NCI-H2196 treated with DMSO at 0.1 percent for 48 hours (cell line): ENCODE measurements around the gene LMCD1.
"Not testable (repeated sequence)": the region's sequence is repeated elsewhere in the genome, so short reads cannot be mapped to it uniquely, and the experiment has no call there.

Experiments
- DNase-seq: peaks from one replicate; lab custom pipeline; 2025; ENCODE audit not compliant: unreplicated experiment; lab: John Stamatoyannopoulos, UW

The LMCD1 gene

DNA sequence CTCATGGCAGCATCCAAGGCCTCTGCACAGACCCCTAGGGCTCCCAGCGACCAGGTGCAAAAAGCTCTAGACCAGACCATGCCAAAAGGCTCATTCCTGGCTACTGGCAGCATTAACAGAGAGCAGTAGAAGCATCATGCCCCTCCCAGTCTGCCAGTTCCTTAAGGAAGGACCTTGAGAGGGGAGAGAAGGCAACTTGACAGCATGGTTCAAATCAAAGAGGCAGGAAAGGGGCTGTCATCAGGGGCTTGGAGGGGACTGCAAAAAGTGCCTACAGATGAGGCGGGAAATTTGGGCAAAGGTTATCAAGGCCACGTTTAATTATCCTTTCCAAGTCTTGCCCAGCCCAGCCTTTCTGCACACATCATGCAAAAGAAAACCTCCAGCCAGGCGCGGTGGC, 78.3 kb downstream of the LMCD1 start:
- no peak for DNase-seq

DNA sequence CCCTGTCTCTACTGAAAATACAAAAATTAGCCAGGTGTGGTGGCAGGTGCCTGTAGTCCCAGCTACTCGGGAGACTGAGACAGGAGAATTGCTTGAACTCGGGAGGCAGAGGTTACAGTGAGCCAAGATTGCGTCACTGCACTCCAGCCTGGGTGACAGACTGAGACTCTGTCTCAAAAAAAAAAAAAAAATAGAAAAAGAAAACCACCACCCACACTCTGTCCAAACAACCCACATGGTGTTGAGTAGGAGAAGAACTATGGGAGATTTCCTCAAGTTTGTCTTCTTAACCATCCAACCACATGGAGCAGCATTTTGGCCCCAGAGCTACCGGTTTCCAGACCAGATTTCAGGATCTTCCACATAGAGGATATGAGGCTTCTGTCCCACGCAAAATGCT, 78.8 kb downstream of the LMCD1 start:
- not testable (repeated sequence) for DNase-seq

DNA sequence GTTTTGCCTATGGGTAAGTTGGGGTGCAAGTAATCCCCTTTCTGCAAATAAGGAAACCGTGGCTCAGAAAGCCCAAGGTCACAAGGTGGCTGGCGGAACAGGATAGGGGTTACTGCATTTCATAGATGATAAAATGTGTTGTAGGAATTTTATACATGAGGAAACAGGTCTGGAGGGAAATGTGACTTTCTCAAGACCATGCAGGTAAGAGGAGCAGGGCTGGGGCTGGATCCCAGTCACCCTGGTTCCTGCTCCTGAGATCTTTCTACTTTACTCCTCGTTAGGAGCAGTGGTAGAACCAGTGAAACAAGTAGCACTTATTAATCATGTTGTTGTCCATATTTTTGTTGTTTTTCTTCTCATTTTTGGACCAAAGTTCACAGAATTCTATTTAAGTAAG, 79.8 kb downstream of the LMCD1 start:
- no peak for DNase-seq

DNA sequence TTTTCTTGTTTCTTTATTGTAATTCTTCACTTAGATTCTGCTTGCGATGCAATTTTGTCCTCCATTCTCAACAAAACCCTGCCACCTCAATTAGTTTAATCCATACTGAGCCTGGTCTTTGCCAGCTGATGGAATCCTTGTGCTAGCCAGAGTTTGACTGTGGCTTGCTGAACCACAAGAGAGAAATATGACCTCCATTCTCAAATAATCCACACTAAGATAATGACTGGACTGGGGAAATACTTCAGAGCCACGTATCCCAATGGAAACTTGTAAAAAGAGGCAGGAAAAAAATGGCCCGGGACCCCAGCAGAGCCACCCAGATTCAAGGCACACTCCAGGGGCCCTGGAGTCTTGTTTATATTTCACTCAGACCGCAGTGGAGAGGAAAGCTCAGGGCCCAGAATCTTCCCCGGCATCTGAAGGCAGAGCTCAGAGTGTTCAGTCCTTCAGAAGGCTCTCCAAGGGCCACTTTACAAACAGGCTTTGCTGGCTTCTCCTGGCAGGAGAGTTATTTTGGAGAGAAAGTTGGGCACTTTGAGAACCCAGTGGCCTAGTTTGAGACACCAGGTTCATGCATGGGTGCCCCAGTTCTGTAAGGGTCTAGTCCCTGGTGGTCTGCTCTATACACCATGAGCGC, 80.3 kb downstream of the LMCD1 start:
- no peak for DNase-seq

DNA sequence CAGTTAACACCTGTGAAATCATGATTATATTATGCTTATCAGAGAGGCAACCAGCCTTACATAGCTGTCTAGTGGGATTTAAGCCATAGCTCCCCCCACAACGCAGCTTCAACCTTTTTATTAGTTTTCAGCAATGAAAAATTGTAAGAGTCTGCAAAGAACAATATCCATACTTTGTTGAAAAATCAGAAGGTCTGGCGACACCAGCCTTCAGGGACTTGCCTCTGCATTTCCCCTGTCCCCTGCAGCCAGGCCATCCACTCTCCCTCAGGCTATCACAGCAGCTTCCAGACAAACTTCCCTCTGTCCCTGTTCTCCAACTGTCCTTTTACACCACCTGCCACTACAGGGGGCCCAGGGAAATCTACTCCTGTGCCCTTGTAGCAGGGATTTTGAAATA, 83.0 kb downstream of the LMCD1 start:
- DNase-seq: no peak

DNA sequence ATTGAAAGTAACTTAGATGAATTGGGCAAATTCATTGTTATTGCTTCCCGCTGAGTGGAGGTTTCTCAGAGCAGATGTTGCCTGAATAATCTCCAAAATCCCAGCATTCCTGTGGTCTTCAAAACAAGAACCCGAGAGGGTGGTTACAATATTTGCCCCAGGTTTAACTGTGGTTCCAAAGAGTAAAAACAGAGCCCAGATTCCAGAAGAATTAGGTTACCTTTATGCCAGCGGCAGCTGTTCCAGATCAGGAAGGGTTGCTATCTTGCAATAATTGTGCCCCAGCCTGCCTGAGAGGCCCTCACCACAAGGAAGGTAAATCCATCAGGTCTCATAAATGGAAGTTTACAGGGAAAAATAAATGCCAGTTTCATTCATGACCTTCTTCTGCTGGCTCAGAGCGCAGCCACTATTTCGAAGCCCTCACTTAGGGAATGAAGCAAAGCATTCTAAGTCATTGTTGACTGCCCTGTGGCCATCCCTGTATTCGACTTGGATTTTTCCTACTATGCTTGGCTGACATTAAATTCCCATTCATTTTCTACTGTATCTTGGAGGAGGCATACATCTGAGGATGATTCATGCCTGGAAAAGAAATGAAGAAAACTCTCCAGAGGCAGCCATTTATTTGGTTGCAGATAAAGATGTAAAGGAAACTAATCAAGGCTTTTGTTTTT, 88.4 kb downstream of the LMCD1 start:
- no peak for DNase-seq

DNA sequence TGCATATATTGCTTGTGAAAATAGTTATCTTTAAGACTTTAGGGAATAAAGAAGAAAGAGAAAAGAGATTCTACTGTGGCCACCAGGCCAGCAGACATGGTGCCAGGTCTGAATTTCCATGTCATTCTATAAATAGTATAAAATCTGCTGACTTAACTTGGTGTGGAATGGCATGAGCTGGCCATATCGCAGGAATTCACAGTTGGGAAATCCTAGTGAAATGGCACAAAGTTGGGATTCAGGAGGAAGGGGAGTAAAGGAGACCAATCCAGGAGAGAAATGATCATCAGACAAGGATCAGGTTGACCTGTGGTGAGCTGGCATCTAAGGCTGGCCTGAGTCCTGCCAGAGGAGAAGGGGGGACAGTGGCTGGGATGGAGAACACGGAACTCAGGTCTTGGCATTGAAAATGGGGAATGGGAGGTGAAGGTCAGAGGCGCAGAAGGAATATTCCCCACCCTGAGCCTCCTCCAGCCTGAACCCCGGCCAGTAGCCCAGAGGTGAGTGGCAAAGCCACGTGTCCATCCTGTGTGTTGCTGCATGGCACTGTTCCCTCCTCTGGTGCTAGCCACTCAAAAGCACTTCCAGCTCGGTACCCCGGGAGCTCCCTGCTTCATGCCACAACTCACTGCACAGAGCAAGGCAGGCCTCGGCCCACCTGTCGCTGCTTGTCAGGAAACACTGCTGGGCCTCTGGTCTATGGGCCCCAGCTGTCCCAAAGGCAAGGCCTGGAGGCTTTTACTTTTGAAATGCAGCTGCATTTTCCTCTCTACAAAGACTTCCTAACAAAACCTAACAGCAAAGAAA, 91.6 kb downstream of the LMCD1 start:
- no peak for DNase-seq

DNA sequence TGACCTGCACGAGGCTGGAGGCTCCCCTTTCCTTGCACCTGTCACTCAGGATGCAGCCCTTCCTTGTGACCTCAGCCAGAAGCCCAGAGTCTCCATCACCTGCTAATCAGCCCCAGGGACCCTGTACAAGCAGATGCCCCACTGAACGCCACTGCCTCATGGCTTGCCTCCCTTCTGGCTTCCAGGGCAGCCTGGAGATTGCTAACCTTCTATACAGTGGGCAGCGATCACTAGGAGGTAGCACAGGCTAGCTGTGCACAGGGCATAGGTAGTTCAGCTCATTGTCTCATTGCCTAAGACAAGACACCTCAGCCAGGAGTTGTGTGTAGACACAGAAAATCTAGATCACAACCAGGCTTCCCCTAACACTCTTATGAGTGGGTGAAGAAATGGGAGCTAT, 93.6 kb downstream of the LMCD1 start:
- DNase-seq: no peak

DNA sequence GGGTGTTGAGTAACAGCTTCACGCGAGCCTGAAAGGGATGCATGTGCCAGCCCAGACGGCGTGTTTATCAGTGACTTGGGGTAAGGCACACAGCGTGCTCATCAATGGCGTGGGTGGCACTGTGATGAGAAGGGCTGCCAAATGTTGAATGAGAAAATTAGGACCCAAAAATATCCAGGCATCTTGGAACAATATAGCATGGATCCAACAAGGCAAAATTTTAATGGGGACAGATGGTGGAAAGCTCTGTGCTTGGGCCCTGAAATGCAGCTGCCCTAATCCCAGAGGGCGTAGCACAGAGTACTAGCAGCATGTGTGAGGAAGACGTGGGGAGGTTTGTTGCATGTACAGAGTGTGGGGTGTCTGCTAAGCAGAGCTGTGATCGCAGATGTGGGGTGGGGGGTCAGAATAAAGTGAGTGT, 94.1 kb downstream of the LMCD1 start:
- DNase-seq: no peak

DNA sequence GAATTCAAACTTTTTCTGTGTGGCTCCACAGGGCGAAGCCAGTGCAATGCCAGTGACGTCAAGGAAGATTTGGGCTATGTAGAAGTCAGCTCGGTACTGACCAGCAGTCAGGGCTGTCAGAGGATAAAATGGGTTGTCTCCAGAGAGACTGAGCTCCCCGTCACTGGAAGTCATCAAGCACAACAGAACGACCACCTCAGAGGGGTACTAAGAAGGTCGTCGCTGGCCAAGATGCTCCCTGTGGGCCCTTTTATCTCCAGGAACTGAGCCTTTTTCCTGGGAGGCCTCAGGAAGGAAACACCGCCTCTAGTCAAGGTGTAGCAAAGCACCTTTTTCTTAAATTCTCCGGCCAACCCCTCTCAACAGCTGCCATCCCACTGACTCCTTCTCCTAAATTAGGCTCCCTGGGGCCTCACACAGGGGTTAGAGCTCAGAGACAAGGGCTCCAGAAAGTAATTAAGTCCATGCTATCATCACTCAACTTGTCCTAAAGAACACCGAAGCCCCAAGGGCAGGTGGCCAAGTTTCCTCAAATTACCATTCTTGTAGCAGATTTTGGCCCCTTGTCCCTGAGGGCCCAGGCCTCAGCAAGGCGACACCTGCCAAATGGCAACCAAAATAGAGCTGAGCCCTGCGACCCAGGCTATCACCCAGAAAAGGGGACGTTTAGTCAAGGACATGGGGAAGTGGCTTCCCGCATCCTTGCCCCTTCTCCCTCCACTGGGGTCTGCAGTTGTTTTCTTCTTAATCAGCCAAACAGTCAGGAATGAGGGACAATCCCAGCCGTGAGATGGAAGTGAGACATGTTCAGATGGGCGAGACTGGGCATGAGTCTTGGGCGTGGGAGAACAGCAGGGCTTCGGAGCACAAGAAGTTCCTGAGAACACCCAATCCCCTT, 94.9 kb downstream of the LMCD1 start:
- no peak for DNase-seq

DNA sequence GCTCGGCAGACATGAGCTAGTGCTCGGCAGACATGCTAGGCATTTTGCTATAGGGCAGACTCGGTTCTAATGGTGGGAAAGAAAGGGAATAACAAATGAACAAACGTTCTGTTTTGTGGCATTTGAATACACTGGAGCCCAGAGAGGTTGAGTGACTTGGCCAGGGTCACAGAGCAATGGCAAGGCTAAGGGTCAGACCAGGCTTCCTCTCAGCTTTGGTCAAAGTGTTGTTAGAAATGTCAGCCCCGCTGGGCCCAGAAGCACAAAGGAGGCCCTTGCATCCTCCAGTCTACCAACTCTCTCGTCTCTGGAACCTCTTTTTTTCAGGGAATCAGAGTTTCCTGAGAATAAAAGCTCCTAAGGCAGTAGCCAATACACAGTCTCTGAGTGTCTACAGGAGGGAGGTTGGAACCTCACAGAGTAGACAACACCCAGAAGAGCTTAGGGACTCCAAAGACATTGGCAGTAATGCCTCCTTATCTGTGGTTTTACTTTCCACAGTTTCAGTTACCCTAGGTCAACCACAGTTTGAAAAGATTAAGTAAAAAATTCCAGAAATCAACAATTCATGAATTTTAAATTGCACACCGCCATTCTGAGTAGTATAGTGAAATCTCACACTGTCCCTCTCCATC, 95.7 kb downstream of the LMCD1 start:
- DNase-seq: no peak

DNA sequence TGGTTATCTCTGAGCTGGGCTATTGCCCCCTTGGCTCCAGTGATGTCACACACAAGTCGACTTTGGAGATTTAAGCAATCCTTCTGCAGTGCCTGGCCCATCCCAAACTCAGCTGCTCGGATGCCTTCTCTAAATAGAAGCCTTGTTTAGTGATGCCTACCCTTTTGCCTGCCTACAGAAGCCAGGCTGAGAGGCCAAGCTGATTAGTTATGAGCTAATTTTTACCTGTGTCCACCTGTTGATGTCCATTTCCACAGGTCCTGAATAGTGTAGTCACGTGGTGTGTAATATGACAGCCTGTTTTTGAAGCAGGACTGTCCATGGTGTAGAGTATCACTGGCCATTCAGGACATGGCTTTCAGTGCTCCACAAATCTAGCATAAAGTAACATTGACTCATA, 97.5 kb downstream of the LMCD1 start:
- DNase-seq: no peak

DNA sequence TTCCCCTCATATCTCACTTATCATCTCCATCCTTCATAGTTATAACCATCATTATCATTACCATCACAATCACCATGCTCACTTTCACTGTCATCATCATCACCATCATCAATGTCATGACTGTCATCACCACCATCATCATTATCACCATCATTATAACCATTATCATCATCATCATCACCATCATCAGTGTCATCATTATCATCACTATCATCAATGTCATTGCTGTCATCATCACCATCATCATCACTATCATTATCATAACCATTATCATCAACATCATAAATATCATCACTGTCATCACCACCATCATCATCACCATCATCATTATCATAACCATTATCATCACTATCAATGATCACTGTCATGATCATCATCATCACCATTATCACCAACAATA, 98.8 kb downstream of the LMCD1 start:
- no peak for DNase-seq

DNA sequence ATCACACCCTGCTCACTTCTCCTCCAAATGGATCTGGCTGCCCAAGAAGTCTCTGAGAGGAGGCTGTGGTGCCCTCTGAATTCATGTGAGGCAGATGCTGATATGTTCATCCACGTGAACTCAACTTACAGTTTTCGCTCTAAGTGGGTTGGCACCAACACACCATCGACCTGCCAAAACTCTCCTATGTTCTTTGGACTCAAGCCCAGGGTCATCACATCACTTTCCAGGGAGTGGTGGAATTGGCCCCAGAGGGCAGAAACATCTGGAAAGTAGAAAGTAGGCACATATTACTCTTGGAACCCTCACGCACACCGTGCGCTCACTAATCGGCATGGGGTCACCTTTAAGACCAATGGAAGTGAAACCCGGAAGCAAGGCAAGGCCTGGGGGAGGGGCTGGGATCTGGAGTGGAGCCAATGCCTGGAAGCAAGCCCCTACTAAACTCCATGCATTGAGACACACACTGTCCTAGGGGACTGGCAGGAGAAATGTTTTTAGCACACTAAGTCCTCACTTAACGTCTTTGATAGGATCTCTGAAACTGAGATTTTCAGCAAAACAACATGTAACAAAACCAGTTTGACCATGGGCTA, 101.6 kb downstream of the LMCD1 start:
- no peak for DNase-seq

DNA sequence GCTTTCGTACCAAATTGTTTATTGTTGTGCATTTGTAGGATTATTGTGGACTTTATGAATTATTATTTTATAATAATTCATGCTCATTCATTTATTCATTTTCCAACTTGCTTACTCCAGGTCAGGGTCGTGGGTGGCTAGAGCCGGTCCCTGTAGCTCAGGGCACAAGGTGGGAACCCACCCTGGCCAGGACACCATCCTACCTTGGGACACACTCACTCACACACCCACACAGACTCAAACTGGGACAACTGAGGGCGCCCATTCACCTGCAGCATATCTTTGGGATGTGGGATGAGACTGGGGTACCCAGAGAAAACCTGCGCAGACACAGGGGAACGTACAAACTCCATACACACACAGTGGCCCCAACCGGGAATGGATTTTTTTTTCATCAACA, 102.4 kb downstream of the LMCD1 start:
- no peak for DNase-seq

DNA sequence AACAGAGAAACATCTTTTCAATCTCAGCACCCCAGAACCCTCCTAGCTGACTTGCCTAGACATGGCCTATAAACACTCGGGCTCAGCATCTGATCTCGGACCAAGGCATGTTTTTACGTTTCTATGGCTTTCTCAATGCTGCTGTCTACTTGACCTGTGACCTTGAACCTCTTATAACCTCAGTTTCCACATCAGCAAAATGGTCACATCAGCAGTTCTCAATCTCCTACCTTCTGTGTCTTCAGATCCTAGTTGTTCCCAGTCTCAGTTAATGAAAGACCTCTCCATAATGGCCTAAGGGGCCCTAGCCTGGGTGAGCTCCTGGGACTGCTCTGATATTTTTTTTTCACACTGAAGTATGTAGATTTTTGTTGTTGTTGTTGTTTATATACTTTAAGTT, 103.4 kb downstream of the LMCD1 start:
- no peak for DNase-seq

DNA sequence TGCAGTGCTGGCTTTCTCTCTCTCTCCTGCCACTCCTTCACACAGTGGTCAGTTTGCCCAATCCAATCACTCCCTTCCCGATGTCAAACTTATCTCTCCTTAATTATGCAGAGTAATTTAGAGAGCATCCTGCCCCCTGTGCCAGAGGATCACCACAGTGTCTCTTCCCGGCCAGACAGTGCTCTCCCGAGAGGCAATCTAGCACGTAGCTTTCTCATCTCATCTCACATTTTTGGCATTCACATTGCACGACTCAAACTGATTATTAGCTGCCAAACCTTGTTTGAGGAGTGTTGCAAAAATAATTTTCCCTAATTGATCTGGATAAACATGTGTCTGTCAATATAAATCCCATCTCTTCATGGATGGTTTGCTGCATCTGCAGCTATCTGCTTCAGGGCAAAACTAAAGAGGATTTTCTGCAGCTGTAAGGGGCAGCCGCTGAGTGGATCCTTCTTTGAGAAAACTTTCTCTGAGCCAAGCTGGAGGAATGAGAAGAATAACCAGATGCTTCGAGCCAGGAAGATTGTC, 105.1 kb downstream of the LMCD1 start:
- no peak for DNase-seq

DNA sequence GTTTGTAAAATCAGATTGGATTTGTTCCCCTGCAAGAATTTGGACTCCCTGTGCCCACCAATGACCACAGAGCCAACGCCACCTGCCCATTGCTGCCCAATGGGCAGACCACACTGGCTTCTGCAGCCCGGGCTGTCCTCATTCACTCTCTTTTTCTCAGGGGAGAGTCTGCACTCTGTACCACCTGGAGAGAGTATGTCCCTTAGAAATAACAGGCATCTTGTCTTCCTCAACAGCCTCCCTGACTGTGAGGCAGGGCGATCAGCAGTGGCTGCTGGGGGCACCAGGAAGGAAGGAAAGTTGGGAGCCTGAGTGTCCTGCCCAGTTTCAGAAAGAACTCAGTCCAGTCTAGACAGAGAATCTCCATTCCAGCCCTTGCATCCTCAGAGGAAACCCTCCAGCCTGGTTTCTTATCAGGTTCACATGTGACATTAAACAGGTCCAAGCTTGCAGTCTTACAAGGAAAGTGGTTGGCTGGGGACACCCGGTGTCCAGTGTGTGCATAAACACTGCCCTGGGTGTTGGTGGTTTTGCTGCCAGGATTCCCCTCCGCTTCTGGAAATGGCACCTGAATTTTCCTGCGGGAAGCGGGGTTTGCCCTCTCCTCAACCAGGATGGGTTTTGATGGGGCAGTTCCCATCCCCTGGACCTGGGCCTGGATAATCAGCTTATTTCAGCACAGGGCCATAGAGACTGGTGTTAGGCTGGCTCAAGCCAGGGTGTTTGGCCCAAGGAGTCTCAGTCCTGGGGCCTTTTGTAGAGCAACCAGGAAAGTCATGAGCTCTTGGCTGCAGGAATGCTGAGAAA, 105.8 kb downstream of the LMCD1 start:
- no peak for DNase-seq

DNA sequence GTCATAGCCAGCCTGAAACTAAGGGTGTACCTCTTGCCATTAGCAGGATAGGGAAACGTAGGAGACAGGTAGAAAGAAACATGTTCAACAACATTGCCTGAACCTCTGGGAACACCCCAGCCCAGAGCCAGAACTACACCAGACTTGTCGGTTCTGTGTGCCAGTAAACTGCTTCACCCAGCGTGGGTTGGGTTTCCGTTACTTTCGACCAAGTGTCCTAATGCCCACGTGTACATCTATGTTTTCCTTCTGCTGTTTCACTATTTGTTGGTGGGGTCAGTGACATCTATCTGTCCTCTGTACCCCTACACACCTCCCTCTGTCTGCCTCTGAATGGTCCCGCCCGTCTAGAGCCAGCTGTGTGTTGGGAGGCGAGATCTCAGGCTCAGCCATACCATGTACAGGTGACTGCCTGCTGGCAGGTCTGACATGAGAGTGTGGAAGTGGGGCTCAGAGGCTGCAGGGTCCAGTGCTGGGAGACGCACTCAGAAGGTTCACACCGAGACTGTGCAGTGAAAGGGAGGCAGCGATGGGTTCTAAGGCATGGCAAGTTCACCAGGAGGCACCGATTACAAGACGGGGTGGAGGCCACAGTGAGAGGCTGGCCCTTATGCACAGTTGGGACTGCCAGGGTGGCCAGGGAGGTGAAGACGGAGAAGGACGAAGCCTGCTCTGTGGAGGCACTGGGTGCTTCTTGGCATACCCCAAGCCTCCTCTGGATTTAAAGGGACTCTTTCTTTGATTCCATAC, 106.6 kb downstream of the LMCD1 start:
- DNase-seq: no peak
